ENCODE results near the gene AP2B1. TPM values are rescaled to one million over a fixed set of nuclear protein-coding genes. Genes with fewer than 3 reads are reported as not detected.

The AP2B1 gene
- total RNA-seq, 1 experiment from 2014 or later, result 217 TPM

- no peaks in the 10 kb centered on the region for H3K79me1 ChIP-seq (ENCODE audit: insufficient read depth, low read depth, low read length, poor library complexity, severe bottlenecking)
- H3K4me1 ChIP-seq (ENCODE audit: insufficient read depth, low read length), result peaks cover 3% of the 10 kb centered on the region; the same call in 1 of the 2 replicates
- no peak overlapping the region for H2BK12ac ChIP-seq (ENCODE audit: insufficient read length, low read depth, low read length)
- Mint-ChIP-seq H3K27ac (no peak overlapping the region), H3K9me3 (no peaks in the 10 kb centered on the region), H3K27me3 (ENCODE audit: low read depth) (peaks cover 39% of the 10 kb centered on the region), H3K4me1 (peaks cover 29 to 36% of the 10 kb centered on the region in 2 experiments), H3K4me3 (peak overlapping the region in 1 of 2 experiments; percentile 92; a peak in 1 of 5 replicates), H3K36me3 (ENCODE audit: insufficient read depth in 1 of 3, low read depth in 3 of 3) (no peaks in the 10 kb centered on the region; a peak in 1 of 7 replicates)
- no peaks in the 10 kb centered on the region for H3K27me3 ChIP-seq (ENCODE audit: insufficient read depth, low read length)
- no CpG with 5 or more reads among the region's 6 CpGs for WGBS (ENCODE audit: extremely low coverage, insufficient read length, low lambda C conversion rate)
- no peak overlapping the region for H3K23ac ChIP-seq (ENCODE audit: insufficient read length, low read depth, low read length)
- H4K20me1 ChIP-seq (ENCODE audit: control insufficient read depth, insufficient read depth, insufficient read length), result no peaks in the 10 kb centered on the region
- H3T11ph ChIP-seq (ENCODE audit: low read length), result no peak overlapping the region
- H3K18ac ChIP-seq (ENCODE audit: insufficient read length, low read depth, low read length), result no peak overlapping the region
- H3K14ac ChIP-seq (ENCODE audit: insufficient read depth, low read length), result no peak overlapping the region
- H3K23me2 ChIP-seq (ENCODE audit: insufficient read length, low read depth, low read length, poor library complexity, severe bottlenecking), result peaks cover 6% of the 10 kb centered on the region
- H2BK15ac ChIP-seq (ENCODE audit: low read depth, low read length), result no peak overlapping the region
- no peak overlapping the region for H4K91ac ChIP-seq (ENCODE audit: insufficient read length, low read depth, low read length)
- H4K5ac ChIP-seq (ENCODE audit: insufficient read length, low read depth, low read length), result no peak overlapping the region
- H4K8ac ChIP-seq (replicated peaks; ENCODE audit: insufficient read length, low read depth, low read length), result no peak overlapping the region
- no peak for TF ChIP-seq CTCF (conservative IDR thresholded peaks at IDR 0.05)
- no peaks in the 10 kb centered on the region for H3K9me3 ChIP-seq (ENCODE audit: control insufficient read depth, low read depth, low read length)
- H2BK120ac ChIP-seq (ENCODE audit: low read depth, low read length, poor library complexity, severe bottlenecking), result no peak overlapping the region
- H3K4ac ChIP-seq (ENCODE audit: low read depth, low read length), result no peak overlapping the region
- no peak overlapping the region for H3K4me2 ChIP-seq (ENCODE audit: insufficient read depth, insufficient read length, low read length)
- H3K56ac ChIP-seq (ENCODE audit: insufficient read length, low read depth, low read length), result no peak overlapping the region
- no peak overlapping the region for H3K27ac ChIP-seq (ENCODE audit: insufficient read length, low read depth, low read length)
- H2BK5ac ChIP-seq (ENCODE audit: insufficient read length, low read length), result no peak overlapping the region
- no peak for DNase-seq
- no peak overlapping the region for H2BK20ac ChIP-seq (ENCODE audit: low read depth, low read length, poor library complexity, severe bottlenecking)
- no peak overlapping the region for H2AFZ ChIP-seq (ENCODE audit: low read length)
- no peak overlapping the region for H2AK5ac ChIP-seq (ENCODE audit: insufficient read length, low read length)
- H3K79me2 ChIP-seq (ENCODE audit: insufficient read depth, low read length), result no peaks in the 10 kb centered on the region
- no peak overlapping the region for H3K9ac ChIP-seq (ENCODE audit: extremely low read depth, insufficient read length, low read length)
Observed at GRCh38 chr17:35733366-35733765, 146.2 kb downstream of the AP2B1 start.

Measured in H9 (cell line).